CD4-positive, alpha-beta T cell treated with Interleukin-2 at 100 ng/mL for 4 hours (primary cell): Measurements from ENCODE around the gene LRRC4B.

Experiments
- DNase-seq: peaks from one replicate; pipeline ENCODE4 v3.0.0-alpha.2; 2020; ENCODE audit warnings: low spot score

LRRC4B gene

GRCh38 chr19:50522881-50523280, 45.4 kb downstream of the LRRC4B start:
- DNase-seq = no peak

- DNase-seq = no peak
These were observed 47.3 kb downstream of the LRRC4B start for GRCh38 chr19:50520822-50521465.

GRCh38 chr19:50519006-50519575, 49.1 kb downstream of the LRRC4B start:
- no peak for DNase-seq

GRCh38 chr19:50518091-50519005, 49.9 kb downstream of the LRRC4B start:
- DNase-seq = no peak

- DNase-seq = no peak
These were observed 50.5 kb downstream of the LRRC4B start for GRCh38 chr19:50517704-50518075.

- no peak for DNase-seq
These were observed 51.1 kb downstream of the LRRC4B start for GRCh38 chr19:50516964-50517703.

GRCh38 chr19:50516456-50516855, 51.8 kb downstream of the LRRC4B start:
- DNase-seq = no peak

- no peak for DNase-seq
These were observed 53.1 kb downstream of the LRRC4B start for GRCh38 chr19:50515168-50515561.

- DNase-seq = no peak
These were observed 53.7 kb downstream of the LRRC4B start for GRCh38 chr19:50514346-50515167.

- no peak for DNase-seq
These were observed 54.4 kb downstream of the LRRC4B start, which contains the start of gene ASPDH for GRCh38 chr19:50513746-50514345. ASPDH (minus strand) TSS chr19:50513913; CDS start chr19:50513823, 90 bp downstream.

- DNase-seq = no peak
These were observed 55.1 kb downstream of the LRRC4B start for GRCh38 chr19:50512999-50513745.

GRCh38 chr19:50512112-50512998, 55.9 kb downstream of the LRRC4B start:
- no peak for DNase-seq

GRCh38 chr19:50511069-50511822, 57.0 kb downstream of the LRRC4B start, which contains the start of gene JOSD2:
JOSD2 (minus strand) TSS chr19:50511191; CDS start chr19:50510431, 760 bp downstream.
- peak; percentile 98 for DNase-seq

GRCh38 chr19:50510700-50511068, 57.6 kb downstream of the LRRC4B start:
- no peak for DNase-seq

GRCh38 chr19:50510121-50510670, 58.0 kb downstream of the LRRC4B start:
- DNase-seq = no peak

- no peak for DNase-seq
These were observed 58.9 kb downstream of the LRRC4B start for GRCh38 chr19:50509366-50509765.

GRCh38 chr19:50508843-50509190, 59.4 kb downstream of the LRRC4B start:
- no peak for DNase-seq

- DNase-seq = no peak
These were observed 60.9 kb downstream of the LRRC4B start for GRCh38 chr19:50507376-50507775.
